Activated T-cell treated with anti-CD3 and anti-CD28 coated beads, Interleukin-2, amount 50 U/mL, for 4 hours (primary cell): ENCODE measurements around the gene STPG2. TPM values are rescaled to one million over a fixed set of nuclear protein-coding genes. Genes with fewer than 3 reads are reported as not detected.

Experiments used
- ATAC-seq, 2 donors: fragments of 200-7000 bp; cut with Tn5 transposase; one replicate each; pipeline ENCODE4 v1.10.0; 2021
- DNase-seq: peaks from one replicate; pipeline ENCODE4 v3.0.0-alpha.2; 2020
- H3K27me3 Mint-ChIP-seq: one replicate; pipeline ENCODE4 v1.8.0; 2021; ENCODE audit warnings: low read depth, mixed read lengths
- H3K36me3 Mint-ChIP-seq: one replicate; pipeline ENCODE4 v1.8.0; 2022; ENCODE audit warnings: mixed read lengths; ENCODE audit not compliant: insufficient read depth
- H3K4me1 Mint-ChIP-seq: one replicate; pipeline ENCODE4 v1.8.0; 2021; ENCODE audit warnings: low read depth, mixed read lengths
- H3K4me3 Mint-ChIP-seq: one replicate; pipeline ENCODE4 v1.8.0; 2021; ENCODE audit warnings: mild to moderate bottlenecking, moderate library complexity, mixed read lengths
- H3K9me3 Mint-ChIP-seq: one replicate; pipeline ENCODE4 v1.8.0; 2021; ENCODE audit warnings: mixed read lengths
- total RNA-seq, 3 donors: library from RNA; stranded (reverse); gene quantifications; one replicate each; pipeline ENCODE4 v1.2.1, GENCODE V29; 2021

Gene STPG2
- total RNA-seq, 3 donors from 2014 or later: not detected

DNA sequence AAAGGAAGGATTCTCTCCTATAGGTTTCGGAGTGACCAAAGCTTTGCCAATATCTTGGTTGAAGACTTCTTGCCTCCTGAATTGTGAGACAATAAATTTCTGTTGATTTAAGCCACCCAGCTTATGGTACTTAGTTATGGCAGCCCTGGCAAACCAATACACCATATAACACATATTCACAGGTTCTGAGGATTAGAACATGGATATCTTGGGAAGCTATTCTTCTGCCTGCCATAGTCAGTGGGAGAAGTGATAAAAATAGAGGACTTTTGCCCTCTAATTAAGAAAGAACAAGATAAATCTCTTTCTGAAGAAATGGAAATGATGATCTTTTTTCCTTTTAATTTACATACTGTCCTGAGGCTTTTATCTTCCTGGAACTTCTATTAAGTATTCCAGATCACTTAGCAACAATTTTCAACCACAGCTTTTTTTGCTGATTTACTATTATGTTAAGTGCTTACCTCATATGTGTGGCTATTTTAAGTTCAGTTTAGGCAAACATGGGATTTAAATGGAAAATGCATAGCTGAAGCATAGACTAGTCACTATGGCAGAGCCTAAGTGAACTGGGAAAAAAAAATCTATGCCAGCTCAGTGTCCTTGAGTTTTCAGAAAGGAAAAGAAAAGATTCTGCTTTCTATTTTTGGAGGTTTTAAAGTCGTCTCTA, 381.7 kb downstream of the STPG2 start:
- no peaks in the 10 kb centered on the region for H3K27me3 Mint-ChIP-seq
- H3K9me3 Mint-ChIP-seq: no peaks in the 10 kb centered on the region
- ATAC-seq: no peak
- no peak for DNase-seq
- H3K4me1 Mint-ChIP-seq: no peaks in the 10 kb centered on the region
- no peak overlapping the region for H3K4me3 Mint-ChIP-seq
- no peaks in the 10 kb centered on the region for H3K36me3 Mint-ChIP-seq

DNA sequence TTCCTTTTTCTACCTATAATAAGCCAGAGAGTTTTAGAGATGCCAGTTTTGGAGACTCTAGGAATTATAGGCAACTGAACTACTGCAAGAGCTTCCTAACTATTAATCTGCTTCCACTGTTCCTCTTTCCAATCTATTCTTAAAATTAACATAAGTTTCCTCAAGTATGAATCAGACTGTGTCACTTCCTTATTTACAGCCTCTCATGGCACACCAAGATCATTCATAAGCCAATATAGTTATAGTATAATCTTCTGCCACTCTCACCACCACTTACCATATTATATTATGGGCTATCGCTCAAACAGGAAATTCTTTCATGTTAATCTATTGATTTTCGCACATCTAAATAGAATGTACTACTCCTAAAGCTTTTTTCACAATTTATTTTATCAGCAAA, 383.5 kb downstream of the STPG2 start:
- ATAC-seq: no peak
- H3K9me3 Mint-ChIP-seq: no peaks in the 10 kb centered on the region
- no peaks in the 10 kb centered on the region for H3K27me3 Mint-ChIP-seq
- H3K4me3 Mint-ChIP-seq: no peak overlapping the region
- DNase-seq: no peak
- H3K4me1 Mint-ChIP-seq: no peaks in the 10 kb centered on the region
- no peaks in the 10 kb centered on the region for H3K36me3 Mint-ChIP-seq

DNA sequence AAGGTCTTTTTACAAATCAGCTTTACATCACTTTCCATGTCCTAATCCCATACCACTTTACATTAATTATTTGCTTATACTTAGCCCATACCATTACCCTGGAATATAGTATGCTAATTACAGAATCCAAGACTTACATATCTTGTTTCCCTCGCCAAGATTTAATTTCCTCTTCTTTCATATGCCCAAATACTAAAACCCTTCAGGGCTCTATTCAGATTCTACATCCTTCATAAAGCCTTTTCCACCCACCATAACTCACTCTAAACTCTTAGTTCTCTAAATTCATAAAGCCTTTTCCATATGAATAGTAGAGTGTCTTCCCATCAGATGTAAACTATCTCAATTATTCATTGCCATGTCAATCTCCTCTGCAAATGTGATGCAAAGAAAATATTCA, 390.7 kb downstream of the STPG2 start:
- ATAC-seq: no peak
- Mint-ChIP-seq H3K9me3 (no peaks in the 10 kb centered on the region), H3K4me3 (no peak overlapping the region), H3K4me1 (no peaks in the 10 kb centered on the region), H3K27me3 (no peaks in the 10 kb centered on the region), H3K36me3 (no peaks in the 10 kb centered on the region)
- DNase-seq: no peak

- Mint-ChIP-seq H3K36me3 (no peaks in the 10 kb centered on the region), H3K27me3 (no peaks in the 10 kb centered on the region), H3K9me3 (peaks cover 7% of the 10 kb centered on the region), H3K4me3 (no peak overlapping the region), H3K4me1 (no peaks in the 10 kb centered on the region)
- ATAC-seq (no peak), DNase-seq (no peak)
Observed at GRCh38 chr4:97747945-97748344, 395.3 kb downstream of the STPG2 start.

DNA sequence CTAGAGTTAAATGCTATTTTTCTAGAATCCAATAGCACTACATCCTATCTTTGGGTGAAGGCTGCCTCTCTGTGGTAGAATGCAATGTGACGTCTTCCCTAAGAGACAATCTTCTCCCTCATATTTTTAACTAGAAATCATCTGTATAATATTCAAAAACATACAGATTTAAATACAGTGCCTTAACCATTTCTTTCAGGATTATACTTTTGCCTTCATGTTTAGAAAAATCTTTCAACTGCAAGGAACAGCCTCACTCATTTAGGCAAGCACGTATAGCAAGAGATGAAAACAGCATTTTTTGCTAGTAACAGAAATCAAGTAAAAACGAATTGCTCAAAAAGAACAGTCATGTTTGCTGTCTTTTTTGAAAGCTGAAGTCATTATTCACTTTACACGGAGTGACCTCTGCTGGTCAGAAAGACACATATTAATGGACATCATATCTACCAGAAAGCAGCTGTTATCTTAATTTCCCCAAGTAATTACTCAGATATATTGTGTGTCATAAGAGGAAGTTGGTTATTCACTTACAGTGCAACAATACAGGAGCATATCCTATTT, 422.3 kb downstream of the STPG2 start:
- Mint-ChIP-seq H3K9me3 (no peaks in the 10 kb centered on the region), H3K36me3 (no peaks in the 10 kb centered on the region), H3K4me3 (no peak overlapping the region), H3K27me3 (no peaks in the 10 kb centered on the region), H3K4me1 (no peaks in the 10 kb centered on the region)
- ATAC-seq (no peak), DNase-seq (no peak)

DNA sequence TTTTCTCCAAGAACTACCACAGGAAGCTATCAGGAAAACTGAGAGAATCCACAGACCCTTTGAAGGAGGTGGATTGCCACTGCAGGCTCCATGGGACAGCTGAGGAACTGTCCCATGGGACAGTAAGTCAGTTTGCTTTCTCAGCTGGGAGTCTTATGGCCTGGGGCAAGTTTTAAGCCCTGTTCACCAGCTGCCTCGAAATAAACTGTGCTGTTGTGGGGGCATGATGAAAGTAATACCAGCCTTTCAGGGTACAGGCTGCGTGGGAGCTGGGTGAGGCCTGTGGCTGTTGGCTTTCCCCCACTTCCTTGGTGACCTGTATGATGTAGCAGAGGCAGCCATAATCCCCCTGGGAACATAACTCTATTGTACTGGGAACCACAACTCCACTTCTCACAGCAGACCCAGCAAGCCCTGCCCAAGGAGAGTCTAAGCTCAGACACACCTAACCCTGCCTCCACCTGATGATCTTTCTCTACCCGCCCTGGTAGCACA, 452.1 kb downstream of the STPG2 start:
- peaks cover 27% of the 10 kb centered on the region for H3K9me3 Mint-ChIP-seq
- H3K36me3 Mint-ChIP-seq: no peaks in the 10 kb centered on the region
- H3K4me1 Mint-ChIP-seq: no peaks in the 10 kb centered on the region
- DNase-seq (no peak), ATAC-seq (no peak)
- no peaks in the 10 kb centered on the region for H3K27me3 Mint-ChIP-seq
- H3K4me3 Mint-ChIP-seq: no peak overlapping the region

GRCh38 chr4:97670703-97671269, 472.5 kb downstream of the STPG2 start:
- no peaks in the 10 kb centered on the region for H3K4me1 Mint-ChIP-seq
- H3K36me3 Mint-ChIP-seq: no peaks in the 10 kb centered on the region
- DNase-seq (no peak), ATAC-seq (no peak)
- no peak overlapping the region for H3K4me3 Mint-ChIP-seq
- no peaks in the 10 kb centered on the region for H3K9me3 Mint-ChIP-seq
- no peaks in the 10 kb centered on the region for H3K27me3 Mint-ChIP-seq

DNA sequence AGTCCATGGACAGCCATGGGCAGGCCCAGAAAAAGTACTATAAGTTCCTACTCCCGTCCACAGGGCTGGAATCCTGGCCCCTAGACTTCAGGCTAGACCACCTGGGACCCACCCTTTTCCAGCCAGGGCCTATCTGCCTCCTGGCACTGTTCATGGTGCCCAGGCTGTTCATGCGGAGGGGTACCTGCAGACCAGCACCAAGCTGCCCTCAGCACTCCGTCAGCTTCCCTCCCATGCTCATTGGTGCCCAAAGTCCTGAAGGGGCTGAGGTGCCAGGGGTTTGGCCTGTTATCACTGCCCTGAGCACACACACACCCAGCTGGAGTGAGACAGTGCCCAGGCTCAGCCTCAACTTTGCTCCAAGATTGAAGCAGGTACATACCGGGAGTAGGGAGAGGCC, 477.7 kb downstream of the STPG2 start:
- H3K9me3 Mint-ChIP-seq: peaks cover 6% of the 10 kb centered on the region
- no peak overlapping the region for H3K4me3 Mint-ChIP-seq
- no peaks in the 10 kb centered on the region for H3K4me1 Mint-ChIP-seq
- H3K27me3 Mint-ChIP-seq: no peaks in the 10 kb centered on the region
- no peak for DNase-seq
- no peak for ATAC-seq
- H3K36me3 Mint-ChIP-seq: no peaks in the 10 kb centered on the region

- H3K9me3 Mint-ChIP-seq: peaks cover 6% of the 10 kb centered on the region
- no peak for ATAC-seq
- no peak overlapping the region for H3K4me3 Mint-ChIP-seq
- H3K27me3 Mint-ChIP-seq: no peaks in the 10 kb centered on the region
- no peaks in the 10 kb centered on the region for H3K4me1 Mint-ChIP-seq
- H3K36me3 Mint-ChIP-seq: no peaks in the 10 kb centered on the region
- no peak for DNase-seq
Observed at GRCh38 chr4:97664741-97665140, 478.5 kb downstream of the STPG2 start.

GRCh38 chr4:97662133-97662532, 481.1 kb downstream of the STPG2 start:
- Mint-ChIP-seq H3K4me3 (no peak overlapping the region), H3K9me3 (peaks cover 6% of the 10 kb centered on the region), H3K36me3 (no peaks in the 10 kb centered on the region), H3K4me1 (no peaks in the 10 kb centered on the region), H3K27me3 (no peaks in the 10 kb centered on the region)
- ATAC-seq (no peak), DNase-seq (no peak)

GRCh38 chr4:97656044-97656720, 487.1 kb downstream of the STPG2 start:
- no peaks in the 10 kb centered on the region for H3K9me3 Mint-ChIP-seq
- H3K4me3 Mint-ChIP-seq: no peak overlapping the region

DNA sequence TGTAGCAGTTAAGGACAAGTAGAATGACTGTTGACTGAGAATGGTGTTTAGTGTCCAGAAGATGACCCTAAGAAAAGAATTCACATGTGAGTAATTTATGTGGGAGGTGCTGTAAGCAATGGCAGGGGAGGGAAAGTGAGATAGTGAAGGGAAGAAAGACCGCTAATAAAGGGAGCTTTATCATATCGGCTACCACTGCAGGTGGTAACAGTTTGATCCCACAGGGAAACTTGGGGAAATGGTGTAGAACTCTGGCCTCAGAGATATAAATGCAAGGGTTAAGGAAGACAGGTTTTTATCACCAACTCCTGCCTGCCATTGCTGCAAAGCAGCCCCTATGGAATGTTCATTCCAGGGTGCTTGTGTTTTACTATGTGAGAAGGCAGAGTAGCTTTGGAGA, 489.6 kb downstream of the STPG2 start:
- no peaks in the 10 kb centered on the region for H3K36me3 Mint-ChIP-seq
- no peak overlapping the region for H3K4me3 Mint-ChIP-seq
- H3K9me3 Mint-ChIP-seq: no peaks in the 10 kb centered on the region
- H3K27me3 Mint-ChIP-seq: no peaks in the 10 kb centered on the region
- DNase-seq (no peak), ATAC-seq (no peak)
- no peaks in the 10 kb centered on the region for H3K4me1 Mint-ChIP-seq

More at GRCh38 chr4:97656044-97656720, 487.1 kb downstream of the STPG2 start:
- no peak for ATAC-seq
- DNase-seq: no peak
- no peaks in the 10 kb centered on the region for H3K27me3 Mint-ChIP-seq
- no peaks in the 10 kb centered on the region for H3K36me3 Mint-ChIP-seq
- no peaks in the 10 kb centered on the region for H3K4me1 Mint-ChIP-seq

GRCh38 chr4:97646997-97647396, 496.3 kb downstream of the STPG2 start:
- ATAC-seq: no peak
- DNase-seq: no peak
- Mint-ChIP-seq H3K4me1 (no peaks in the 10 kb centered on the region), H3K4me3 (no peak overlapping the region), H3K27me3 (no peaks in the 10 kb centered on the region), H3K36me3 (no peaks in the 10 kb centered on the region), H3K9me3 (no peaks in the 10 kb centered on the region)

DNA sequence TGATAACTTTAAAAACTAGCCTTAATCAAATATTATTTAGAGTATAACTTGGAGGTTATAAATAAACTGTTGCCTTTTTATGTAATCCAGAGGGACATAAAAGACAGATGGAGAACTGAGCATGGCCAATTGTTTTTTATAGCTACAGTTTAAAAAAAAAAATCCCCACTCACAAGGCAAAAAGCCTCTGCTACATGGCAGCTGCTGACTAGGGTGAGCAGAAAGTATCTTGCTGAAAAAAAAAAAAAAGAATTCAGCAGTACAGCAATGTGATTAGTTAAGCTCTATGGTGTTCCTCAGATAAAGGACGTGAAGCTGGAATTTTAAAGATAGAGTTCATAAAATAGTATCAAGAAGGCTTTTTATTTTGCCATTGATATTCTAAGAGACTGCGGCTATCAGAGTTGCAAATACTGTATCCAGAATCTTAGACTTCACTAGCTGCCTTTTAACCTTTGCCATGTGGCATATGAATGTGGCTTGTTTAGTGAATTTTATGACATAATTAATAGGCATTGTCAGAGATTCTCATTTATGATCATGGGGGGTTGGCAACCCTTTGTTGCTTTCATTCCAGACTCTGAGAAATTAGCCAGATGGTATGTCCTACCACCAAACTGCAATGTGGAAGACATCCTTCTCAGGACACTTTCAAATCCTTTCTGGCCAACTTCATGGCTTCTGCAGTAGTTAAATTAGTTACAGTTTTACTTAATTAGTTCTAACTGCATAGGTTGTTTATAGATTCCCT, 498.0 kb downstream of the STPG2 start:
- no peak for ATAC-seq

More for the DNA sequence above, 498.0 kb downstream of the STPG2 start:
- H3K27me3 Mint-ChIP-seq: no peaks in the 10 kb centered on the region
- no peak overlapping the region for H3K4me3 Mint-ChIP-seq
- H3K4me1 Mint-ChIP-seq: no peaks in the 10 kb centered on the region
- H3K9me3 Mint-ChIP-seq: no peaks in the 10 kb centered on the region
- DNase-seq: no peak
- no peaks in the 10 kb centered on the region for H3K36me3 Mint-ChIP-seq
